Brain microvascular endothelial cell (primary cell): Measurements from ENCODE around the gene RHOF.

ENCODE experiments used
- DNase-seq: peaks from one replicate; pipeline ENCODE4 v3.0.0-alpha.2; 2020
- H3K27ac ChIP-seq: fragments of 250-450 bp; sonication (Bioruptor Pico); 2 replicates; pipeline ENCODE4 v1.5.1; 2020; ENCODE audit warnings: mild to moderate bottlenecking, moderate library complexity
- H3K27me3 ChIP-seq: fragments of 250-450 bp; sonication (Bioruptor Pico); replicated peaks from 2 replicates; pipeline ENCODE4 v1.5.1; 2020; ENCODE audit warnings: mild to moderate bottlenecking
- H3K36me3 ChIP-seq: fragments of 250-450 bp; sonication (Bioruptor Pico); replicated peaks from 2 replicates; pipeline ENCODE4 v1.5.1; 2020; ENCODE audit warnings: mild to moderate bottlenecking
- H3K4me3 ChIP-seq: 2 replicates; pipeline ENCODE4 v1.5.1; 2011; ENCODE audit warnings: low read depth, mild to moderate bottlenecking, control low read depth, low read length, moderate library complexity
- in situ Hi-C: cut with HindIII; loops from 2 replicates; pipeline ENCODE4 v1.10.0; 2017; ENCODE audit warnings: low sequenced_read_pairs, low pct_ligation_motif_present
- TF ChIP-seq, protein P1 (sequence below): IDR thresholded peaks from 2 replicates; pipeline ENCODE4 v1.5.1; 2011; ENCODE audit warnings: low read depth, mild to moderate bottlenecking, moderate library complexity, low read length, control low read depth, inconsistent platforms; ENCODE audit errors: missing control alignments

The RHOF gene, protein sequence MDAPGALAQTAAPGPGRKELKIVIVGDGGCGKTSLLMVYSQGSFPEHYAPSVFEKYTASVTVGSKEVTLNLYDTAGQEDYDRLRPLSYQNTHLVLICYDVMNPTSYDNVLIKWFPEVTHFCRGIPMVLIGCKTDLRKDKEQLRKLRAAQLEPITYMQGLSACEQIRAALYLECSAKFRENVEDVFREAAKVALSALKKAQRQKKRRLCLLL

DNA sequence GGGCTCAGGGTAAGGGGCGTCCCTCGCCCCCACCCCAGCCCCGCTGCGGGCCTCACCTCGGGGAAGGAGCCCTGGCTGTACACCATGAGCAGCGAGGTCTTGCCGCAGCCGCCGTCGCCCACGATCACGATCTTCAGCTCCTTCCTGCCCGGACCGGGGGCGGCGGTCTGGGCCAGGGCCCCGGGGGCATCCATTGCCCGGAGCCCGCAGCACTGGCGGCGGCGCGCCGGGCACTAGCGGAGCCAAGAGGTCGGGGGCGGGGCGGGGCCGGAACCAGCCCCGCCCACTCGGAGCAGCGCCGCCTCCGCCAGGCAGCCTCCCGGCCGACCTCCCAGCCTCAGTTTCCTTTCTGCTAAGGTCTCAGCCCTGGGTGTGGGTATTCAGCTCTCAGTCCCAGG lies at the start of gene RHOF:
TSS of gene RHOF (minus strand) at position 249 of the 398 bp plus-strand sequence. CDS start at position 194, 55 bp downstream.
- no peaks in the 10 kb centered on the region for H3K27me3 ChIP-seq
- H3K4me3 ChIP-seq = peak within 1 kb of the TSS; percentile 61
- peaks cover 3% of the 10 kb centered on the region for H3K36me3 ChIP-seq
- TF ChIP-seq, protein P1, sequence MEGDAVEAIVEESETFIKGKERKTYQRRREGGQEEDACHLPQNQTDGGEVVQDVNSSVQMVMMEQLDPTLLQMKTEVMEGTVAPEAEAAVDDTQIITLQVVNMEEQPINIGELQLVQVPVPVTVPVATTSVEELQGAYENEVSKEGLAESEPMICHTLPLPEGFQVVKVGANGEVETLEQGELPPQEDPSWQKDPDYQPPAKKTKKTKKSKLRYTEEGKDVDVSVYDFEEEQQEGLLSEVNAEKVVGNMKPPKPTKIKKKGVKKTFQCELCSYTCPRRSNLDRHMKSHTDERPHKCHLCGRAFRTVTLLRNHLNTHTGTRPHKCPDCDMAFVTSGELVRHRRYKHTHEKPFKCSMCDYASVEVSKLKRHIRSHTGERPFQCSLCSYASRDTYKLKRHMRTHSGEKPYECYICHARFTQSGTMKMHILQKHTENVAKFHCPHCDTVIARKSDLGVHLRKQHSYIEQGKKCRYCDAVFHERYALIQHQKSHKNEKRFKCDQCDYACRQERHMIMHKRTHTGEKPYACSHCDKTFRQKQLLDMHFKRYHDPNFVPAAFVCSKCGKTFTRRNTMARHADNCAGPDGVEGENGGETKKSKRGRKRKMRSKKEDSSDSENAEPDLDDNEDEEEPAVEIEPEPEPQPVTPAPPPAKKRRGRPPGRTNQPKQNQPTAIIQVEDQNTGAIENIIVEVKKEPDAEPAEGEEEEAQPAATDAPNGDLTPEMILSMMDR = no peak
- no peak for DNase-seq
- H3K27ac ChIP-seq = peak within 1 kb of the TSS; percentile 69
- in situ Hi-C loops = no loop called here

DNA sequence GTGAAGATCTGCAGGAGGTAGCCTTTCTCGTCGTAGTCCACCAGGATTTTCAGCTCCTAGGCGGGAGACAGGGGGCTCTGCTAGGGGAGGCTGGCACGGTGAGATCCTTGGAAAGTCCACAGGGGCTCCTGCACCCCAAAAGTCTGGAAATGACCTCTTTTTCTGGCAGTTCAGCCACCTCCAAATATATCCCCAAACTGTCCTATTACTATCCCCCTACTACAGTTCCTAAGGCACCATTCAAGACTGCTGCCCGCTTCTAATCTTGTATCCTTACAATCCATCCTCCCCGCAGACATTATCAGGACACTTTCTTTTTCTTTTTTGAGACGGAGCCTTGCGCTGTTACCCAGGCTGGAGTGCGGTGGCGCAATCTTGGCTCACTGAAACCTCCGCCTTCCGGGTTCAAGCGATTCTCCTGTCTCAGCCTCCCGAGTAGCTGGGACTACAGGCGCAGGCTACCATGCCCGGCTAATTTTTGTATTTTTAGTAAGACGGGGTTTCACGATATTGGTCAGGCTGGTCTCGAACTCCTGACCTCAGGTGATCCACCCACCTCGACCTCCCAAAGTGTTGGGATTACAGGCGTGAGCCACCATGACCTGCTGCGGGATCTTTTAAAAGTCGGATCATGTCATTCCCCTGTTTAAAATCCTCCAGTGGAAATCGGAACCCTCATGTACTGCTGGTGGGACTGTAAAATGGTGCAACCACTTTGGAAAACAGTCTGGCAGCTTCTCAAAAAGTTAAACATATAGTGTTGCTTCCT lies 46.7 kb upstream of the RHOF start:
- in situ Hi-C loops = no loop called here
- Histone ChIP-seq H3K27me3 (no peaks in the 10 kb centered on the region), H3K36me3 (no peaks in the 10 kb centered on the region), H3K27ac (no peak overlapping the region), H3K4me3 (peak overlapping the region; percentile 66)
- TF ChIP-seq, protein P1 = no peak
- DNase-seq = no peak

DNA sequence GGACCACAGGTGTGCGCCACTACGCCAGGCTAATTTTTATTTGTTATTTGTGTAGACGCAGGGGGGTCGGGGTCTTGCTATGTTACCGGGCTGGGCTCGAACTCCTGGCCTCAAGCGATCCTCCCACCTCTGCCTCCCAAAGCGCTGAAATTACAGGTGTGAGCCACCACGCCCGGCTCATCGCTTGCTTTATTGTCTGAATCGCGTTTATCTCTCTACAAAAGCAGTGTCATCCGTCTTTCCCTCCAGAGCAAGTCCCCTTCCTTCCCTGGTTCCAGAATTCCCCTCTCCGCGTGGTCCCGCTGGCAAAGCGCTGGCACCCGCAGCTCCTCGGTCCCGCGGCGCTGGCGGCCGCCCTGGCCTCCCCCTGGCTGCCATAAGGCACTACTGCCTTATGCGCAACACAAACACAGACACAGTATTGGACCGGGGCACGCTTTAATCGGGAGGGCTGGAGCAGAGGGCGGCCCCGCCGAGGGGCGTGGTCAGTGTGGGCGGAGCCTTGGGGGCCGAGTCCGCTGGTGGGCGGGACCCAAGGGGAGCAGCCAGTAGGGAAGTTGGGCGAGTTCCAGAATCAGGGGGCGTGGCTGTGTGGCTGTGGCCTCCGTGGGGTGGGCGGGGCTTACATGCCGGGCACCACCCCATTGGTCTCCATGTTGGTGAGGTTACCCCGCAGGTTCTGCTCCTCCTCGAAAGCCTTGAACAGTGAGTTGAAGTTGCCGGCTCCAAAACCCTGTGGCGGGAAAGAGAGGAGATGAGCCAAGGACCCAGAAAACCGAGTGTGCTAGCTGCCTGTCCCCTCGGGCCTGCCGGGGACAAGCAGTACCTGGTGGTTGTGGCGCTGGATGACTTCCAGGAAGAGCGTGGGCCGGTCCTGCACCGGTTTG lies 45.9 kb upstream of the RHOF start:
- DNase-seq = peak; percentile 99
- Histone ChIP-seq H3K4me3 (peak overlapping the region; percentile 66), H3K36me3 (no peaks in the 10 kb centered on the region), H3K27me3 (no peaks in the 10 kb centered on the region), H3K27ac (no peak overlapping the region)
- TF ChIP-seq, protein P1 = peak; percentile 62
- in situ Hi-C loops = no loop called here

- DNase-seq = no peak
- TF ChIP-seq, protein P1 = no peak
- Histone ChIP-seq H3K4me3 (no peak overlapping the region), H3K36me3 (no peaks in the 10 kb centered on the region), H3K27ac (no peak overlapping the region), H3K27me3 (no peaks in the 10 kb centered on the region)
- in situ Hi-C loops = no loop called here
Observed at GRCh38 chr12:121838126-121838525, 44.6 kb upstream of the RHOF start.

DNA sequence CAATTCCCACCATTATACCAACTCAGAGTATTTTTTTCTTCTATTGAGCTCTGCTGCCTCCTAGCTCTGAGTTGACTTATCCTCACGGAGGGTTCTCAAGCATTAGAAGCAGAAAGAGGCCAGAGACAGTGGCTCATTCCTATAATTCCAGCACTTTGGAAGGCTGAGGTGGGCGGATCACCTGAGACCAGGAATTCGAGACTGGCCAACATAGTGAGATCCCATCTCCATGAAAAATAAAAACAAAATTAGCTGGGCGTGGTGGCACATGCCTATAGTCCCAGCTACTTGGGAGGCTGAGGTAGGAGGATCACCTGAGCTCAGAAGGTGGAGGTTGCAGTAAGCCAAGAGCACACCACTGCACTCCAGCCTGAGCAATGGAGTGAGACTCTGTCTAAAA lies 44.2 kb upstream of the RHOF start:
- no peak for DNase-seq
- H3K4me3 ChIP-seq = no peak overlapping the region
- H3K27ac ChIP-seq = no peak overlapping the region
- TF ChIP-seq, protein P1 = peak; percentile 38
- in situ Hi-C loops = no loop called here
- H3K36me3 ChIP-seq = no peaks in the 10 kb centered on the region
- no peaks in the 10 kb centered on the region for H3K27me3 ChIP-seq
